G401.6 (cell line): Measurements from ENCODE around the gene SLC22A5.

Experiments used
- FAIRE-seq: peaks from 2 replicates; lab custom pipeline; 2012; peaks lifted over from hg19 to GRCh38; lab: Jason Lieb, UNC

Gene SLC22A5

GRCh38 chr5:132368186-132368585 is 1.3 kb upstream of the SLC22A5 start:
- no peak for FAIRE-seq

- FAIRE-seq: no peak
Measured at GRCh38 chr5:132369007-132369473, 470 bp upstream of the SLC22A5 start.

GRCh38 chr5:132370181-132370970 is 866 bp downstream of the SLC22A5 start:
- FAIRE-seq: no peak

- FAIRE-seq: no peak
Measured at GRCh38 chr5:132370971-132371602, 1.6 kb downstream of the SLC22A5 start.

- no peak for FAIRE-seq
Measured at GRCh38 chr5:132371603-132371994, 2.1 kb downstream of the SLC22A5 start.

GRCh38 chr5:132372127-132372526 is 2.6 kb downstream of the SLC22A5 start:
- FAIRE-seq: no peak

GRCh38 chr5:132372542-132372941 is 3.0 kb downstream of the SLC22A5 start:
- no peak for FAIRE-seq

GRCh38 chr5:132375957-132376356 is 6.4 kb downstream of the SLC22A5 start:
- no peak for FAIRE-seq

GRCh38 chr5:132376694-132377641 is 7.5 kb downstream of the SLC22A5 start:
- no peak for FAIRE-seq

- FAIRE-seq: no peak
Measured at GRCh38 chr5:132377738-132378137, 8.2 kb downstream of the SLC22A5 start.

GRCh38 chr5:132378580-132378979 is 9.1 kb downstream of the SLC22A5 start:
- FAIRE-seq: no peak

- FAIRE-seq: no peak
Measured at GRCh38 chr5:132380047-132380446, 10.5 kb downstream of the SLC22A5 start.

- no peak for FAIRE-seq
Measured at GRCh38 chr5:132380741-132381140, 11.2 kb downstream of the SLC22A5 start.

- no peak for FAIRE-seq
Measured at GRCh38 chr5:132381614-132382013, 12.1 kb downstream of the SLC22A5 start.

GRCh38 chr5:132383261-132383660 is 13.8 kb downstream of the SLC22A5 start:
- no peak for FAIRE-seq

- no peak for FAIRE-seq
Measured at GRCh38 chr5:132383984-132384383, 14.5 kb downstream of the SLC22A5 start.

- no peak for FAIRE-seq
Measured at GRCh38 chr5:132384506-132385050, 15.1 kb downstream of the SLC22A5 start.

- FAIRE-seq: no peak
Measured at GRCh38 chr5:132385326-132386105, 16.0 kb downstream of the SLC22A5 start.

GRCh38 chr5:132386644-132387286 is 17.3 kb downstream of the SLC22A5 start:
- no peak for FAIRE-seq

GRCh38 chr5:132387640-132388117 is 18.2 kb downstream of the SLC22A5 start:
- no peak for FAIRE-seq
